Activated CD8-positive, alpha-beta T cell treated with anti-CD3 and anti-CD28 coated beads for 36 hours (primary cell): ENCODE data around the gene WARS2. TPM values are rescaled to one million over a fixed set of nuclear protein-coding genes. Genes with fewer than 3 reads are reported as not detected.

Experiments used
- ATAC-seq: fragments of 200-7000 bp; cut with Tn5 transposase; one replicate; pipeline ENCODE4 v1.10.0; 2021; ENCODE audit warnings: mild to moderate bottlenecking, moderate library complexity
- CTCF ChIA-PET: fragments of 350-600 bp; sonication (Branson Sonifier 250); formaldehyde crosslinking; loops from one replicate; lab custom pipeline; 2021; ENCODE audit warnings: antibody characterized with exemption; lab: Charles Lee
- POLR2A ChIA-PET: fragments of 350-600 bp; sonication (Branson Sonifier 250); formaldehyde crosslinking; loops from one replicate; lab custom pipeline; 2021; ENCODE audit warnings: antibody characterized with exemption; lab: Charles Lee
- DNase-seq: peaks from one replicate; pipeline ENCODE4 v3.0.0-alpha.2; 2020
- H3K27ac Mint-ChIP-seq: one replicate; pipeline ENCODE4 v1.8.0; 2021; ENCODE audit warnings: mild to moderate bottlenecking, mixed read lengths
- H3K27me3 Mint-ChIP-seq: one replicate; pipeline ENCODE4 v1.8.0; 2021; ENCODE audit warnings: mixed read lengths
- H3K36me3 Mint-ChIP-seq: one replicate; pipeline ENCODE4 v1.8.0; 2021; ENCODE audit warnings: low read depth, mixed read lengths
- H3K4me1 Mint-ChIP-seq: one replicate; pipeline ENCODE4 v1.8.0; 2021; ENCODE audit warnings: low read depth, mixed read lengths
- H3K4me3 Mint-ChIP-seq: one replicate; pipeline ENCODE4 v1.8.0; 2021; ENCODE audit warnings: mild to moderate bottlenecking, moderate library complexity, mixed read lengths
- H3K9me3 Mint-ChIP-seq: one replicate; pipeline ENCODE4 v1.8.0; 2021; ENCODE audit warnings: mixed read lengths
- intact Hi-C: fragments of 100-400 bp; cut with micrococcal nuclease; formaldehyde crosslinking; loops from one replicate; pipeline ENCODE4 v1.10.0; 2022
- total RNA-seq, 2 experiments: library from RNA; stranded (reverse); gene quantifications; one replicate each; pipeline ENCODE4 v1.2.3, GENCODE V29; 2021
- TF ChIP-seq, protein P1 (sequence below): fragments of 200-600 bp; IDR thresholded peaks from one replicate; pipeline ENCODE4 v1.8.0; 2022; ENCODE audit warnings: antibody characterized with exemption, mild to moderate bottlenecking

The WARS2 gene
- total RNA-seq, 2 experiments from 2014 or later, result 22.3 to 23.7 TPM

DNA sequence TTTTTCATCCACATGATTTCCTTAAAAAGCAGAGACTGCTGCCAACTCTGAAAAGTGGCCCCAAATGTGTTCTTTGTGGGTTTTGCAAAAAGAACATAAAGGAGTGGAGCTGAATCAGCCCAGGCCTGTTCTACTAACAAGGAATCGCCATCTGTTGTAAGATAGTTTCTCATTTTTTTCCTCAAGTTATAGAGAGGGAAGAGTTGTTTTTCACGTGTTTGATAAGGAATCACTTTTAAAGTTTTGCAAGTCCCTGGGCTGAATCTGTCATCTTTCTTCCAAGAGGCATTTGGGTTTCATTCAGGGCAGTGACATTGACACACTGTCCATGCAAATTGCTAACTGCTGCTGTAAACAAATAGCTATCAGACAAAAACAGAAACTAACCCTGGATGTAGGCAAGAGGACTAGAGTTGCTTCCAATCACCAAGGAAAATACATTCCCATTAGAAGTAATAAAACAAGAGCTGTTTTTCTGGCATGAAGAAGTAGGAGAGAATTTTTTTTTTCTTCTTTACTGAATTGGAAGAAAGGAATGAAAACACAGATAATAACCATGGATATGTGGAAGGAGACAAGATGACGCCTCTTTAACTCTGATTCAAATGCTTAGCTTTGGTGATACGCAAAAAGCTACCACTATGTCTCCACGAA is 93.5 kb downstream of the WARS2 start:
- Mint-ChIP-seq H3K9me3 (no peaks in the 10 kb centered on the region), H3K4me1 (no peaks in the 10 kb centered on the region), H3K36me3 (peaks cover 35% of the 10 kb centered on the region), H3K4me3 (no peak overlapping the region), H3K27ac (no peak overlapping the region), H3K27me3 (no peaks in the 10 kb centered on the region)
- ATAC-seq (no peak), DNase-seq (no peak)
- TF ChIP-seq, protein P1, sequence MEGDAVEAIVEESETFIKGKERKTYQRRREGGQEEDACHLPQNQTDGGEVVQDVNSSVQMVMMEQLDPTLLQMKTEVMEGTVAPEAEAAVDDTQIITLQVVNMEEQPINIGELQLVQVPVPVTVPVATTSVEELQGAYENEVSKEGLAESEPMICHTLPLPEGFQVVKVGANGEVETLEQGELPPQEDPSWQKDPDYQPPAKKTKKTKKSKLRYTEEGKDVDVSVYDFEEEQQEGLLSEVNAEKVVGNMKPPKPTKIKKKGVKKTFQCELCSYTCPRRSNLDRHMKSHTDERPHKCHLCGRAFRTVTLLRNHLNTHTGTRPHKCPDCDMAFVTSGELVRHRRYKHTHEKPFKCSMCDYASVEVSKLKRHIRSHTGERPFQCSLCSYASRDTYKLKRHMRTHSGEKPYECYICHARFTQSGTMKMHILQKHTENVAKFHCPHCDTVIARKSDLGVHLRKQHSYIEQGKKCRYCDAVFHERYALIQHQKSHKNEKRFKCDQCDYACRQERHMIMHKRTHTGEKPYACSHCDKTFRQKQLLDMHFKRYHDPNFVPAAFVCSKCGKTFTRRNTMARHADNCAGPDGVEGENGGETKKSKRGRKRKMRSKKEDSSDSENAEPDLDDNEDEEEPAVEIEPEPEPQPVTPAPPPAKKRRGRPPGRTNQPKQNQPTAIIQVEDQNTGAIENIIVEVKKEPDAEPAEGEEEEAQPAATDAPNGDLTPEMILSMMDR, result no peak
- intact Hi-C loops, result no loop called here
- ChIA-PET CTCF (no interaction called here), POLR2A (no interaction called here)

DNA sequence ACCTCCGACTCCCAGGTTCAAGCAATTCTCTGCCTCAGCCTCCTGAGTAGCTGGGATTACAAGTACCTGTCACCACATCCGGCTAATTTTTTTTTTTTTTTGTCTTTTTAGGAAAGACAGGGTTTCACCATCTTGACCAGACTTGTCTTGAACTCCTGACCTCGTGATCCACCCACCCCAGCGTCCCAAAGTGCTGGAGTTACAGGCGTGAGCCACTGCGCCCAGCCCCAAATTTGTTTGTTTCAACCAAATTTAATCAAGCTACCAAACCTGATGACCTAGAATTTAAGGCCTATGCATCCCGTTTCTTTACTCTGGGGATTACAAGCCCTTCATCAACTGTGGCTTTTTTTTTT is 94.0 kb downstream of the WARS2 start:
- H3K9me3 Mint-ChIP-seq, result no peaks in the 10 kb centered on the region
- intact Hi-C loops, result no loop called here
- TF ChIP-seq, protein P1, result no peak
- ChIA-PET CTCF (no interaction called here), POLR2A (no interaction called here)
- no peaks in the 10 kb centered on the region for H3K4me1 Mint-ChIP-seq
- H3K27me3 Mint-ChIP-seq, result no peaks in the 10 kb centered on the region
- ATAC-seq (no peak), DNase-seq (no peak)
- H3K27ac Mint-ChIP-seq, result no peak overlapping the region
- no peak overlapping the region for H3K4me3 Mint-ChIP-seq
- peaks cover 35% of the 10 kb centered on the region for H3K36me3 Mint-ChIP-seq

DNA sequence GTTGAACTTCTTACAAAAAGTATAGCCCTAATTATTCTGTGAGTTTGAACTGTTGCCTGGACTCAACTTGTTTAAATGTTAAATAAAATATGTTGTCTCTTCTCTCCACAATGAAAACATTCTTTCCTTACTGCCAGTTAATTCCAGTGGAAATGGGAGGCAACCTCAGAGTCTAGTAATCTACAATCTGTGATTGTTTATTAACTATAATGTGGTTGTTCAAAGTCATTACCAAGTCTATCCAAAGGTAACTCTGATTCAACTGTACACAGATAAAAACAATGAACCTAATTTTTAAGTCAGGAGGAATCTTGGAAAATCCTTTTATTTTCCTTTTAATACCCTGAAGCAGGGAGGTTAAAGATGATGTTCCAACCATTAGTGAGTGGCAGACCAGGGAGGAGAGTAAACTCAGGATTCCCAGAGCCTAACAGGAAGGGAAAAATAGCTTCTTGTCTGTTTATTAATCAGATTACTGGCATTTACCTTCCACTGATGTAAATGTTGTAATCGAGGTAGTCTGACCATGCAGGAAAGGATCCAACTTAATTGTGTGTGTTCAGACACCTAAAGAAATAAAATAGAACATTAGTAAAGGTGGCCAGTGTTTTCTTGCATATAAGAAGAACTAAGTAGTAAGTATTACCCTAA is 95.2 kb downstream of the WARS2 start:
- H3K4me1 Mint-ChIP-seq, result no peaks in the 10 kb centered on the region
- POLR2A ChIA-PET, result no interaction called here
- H3K27me3 Mint-ChIP-seq, result no peaks in the 10 kb centered on the region
- TF ChIP-seq, protein P1, result no peak
- ATAC-seq, result no peak
- peaks cover 39% of the 10 kb centered on the region for H3K36me3 Mint-ChIP-seq
- DNase-seq, result no peak
- no peaks in the 10 kb centered on the region for H3K9me3 Mint-ChIP-seq
- CTCF ChIA-PET, result no interaction called here
- intact Hi-C loops, result no loop called here
- H3K4me3 Mint-ChIP-seq, result no peak overlapping the region
- no peak overlapping the region for H3K27ac Mint-ChIP-seq

DNA sequence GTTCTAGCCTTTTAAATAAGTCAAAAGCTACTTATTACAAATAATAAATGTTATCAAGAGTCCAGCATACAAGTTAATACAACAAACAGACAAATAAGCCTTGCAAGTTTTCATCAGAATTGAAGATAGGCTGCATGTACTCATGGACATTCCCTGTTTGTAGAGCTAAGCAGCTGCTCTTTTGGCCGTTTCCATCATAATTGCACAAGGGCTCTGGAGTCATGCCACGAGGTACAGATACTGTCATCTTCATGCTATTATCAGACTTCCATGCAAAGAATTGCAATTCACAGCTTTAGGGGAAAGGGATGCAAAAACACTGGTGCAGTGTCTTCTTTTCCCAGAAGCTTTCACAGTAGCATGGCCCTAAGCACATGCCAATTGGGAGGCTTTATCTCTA is 99.5 kb downstream of the WARS2 start:
- H3K27ac Mint-ChIP-seq, result no peak overlapping the region
- no peaks in the 10 kb centered on the region for H3K27me3 Mint-ChIP-seq
- CTCF ChIA-PET, result interaction anchor here (1.3 kb wide), 1 partner anchor 20 kb away, joined by 3 read pairs; no protein-coding TSS in a partner anchor
- H3K4me3 Mint-ChIP-seq, result no peak overlapping the region
- DNase-seq (no peak), ATAC-seq (no peak)
- no peaks in the 10 kb centered on the region for H3K4me1 Mint-ChIP-seq
- POLR2A ChIA-PET, result no interaction called here
- intact Hi-C loops, result no loop called here
- TF ChIP-seq, protein P1, result no peak
- H3K9me3 Mint-ChIP-seq, result no peaks in the 10 kb centered on the region
- H3K36me3 Mint-ChIP-seq, result peaks cover 47% of the 10 kb centered on the region

DNA sequence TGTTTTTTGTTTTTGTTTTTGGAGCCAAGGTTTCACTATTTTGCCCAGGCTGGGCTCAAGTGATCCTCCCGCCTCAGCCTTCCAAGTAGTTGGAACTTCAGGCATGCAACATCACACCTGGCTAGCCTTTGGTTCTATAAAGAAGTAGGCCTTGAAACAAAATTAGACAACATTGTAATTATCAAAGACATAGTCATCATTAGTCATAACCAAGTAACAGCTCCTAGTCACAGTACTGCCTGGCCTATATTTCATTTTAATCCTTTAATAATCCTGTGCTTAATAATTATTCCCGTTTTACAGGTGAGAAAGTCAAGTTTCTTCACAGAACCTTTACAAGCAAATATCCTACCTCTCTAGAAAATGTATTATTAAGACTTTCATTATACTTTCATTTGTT is 100.0 kb downstream of the WARS2 start:
- no peak overlapping the region for H3K27ac Mint-ChIP-seq
- H3K4me3 Mint-ChIP-seq, result no peak overlapping the region
- no peaks in the 10 kb centered on the region for H3K4me1 Mint-ChIP-seq
- CTCF ChIA-PET, result interaction anchor here (1.3 kb wide), 1 partner anchor 20 kb away, joined by 3 read pairs; no protein-coding TSS in a partner anchor
- peaks cover 49% of the 10 kb centered on the region for H3K36me3 Mint-ChIP-seq
- H3K27me3 Mint-ChIP-seq, result no peaks in the 10 kb centered on the region
- intact Hi-C loops, result no loop called here
- DNase-seq (no peak), ATAC-seq (no peak)
- no peaks in the 10 kb centered on the region for H3K9me3 Mint-ChIP-seq
- POLR2A ChIA-PET, result no interaction called here
- TF ChIP-seq, protein P1, result no peak
